Measurements from ENCODE around the gene SRCIN1. TPM values are rescaled to one million over a fixed set of nuclear protein-coding genes. Genes with fewer than 3 reads are reported as not detected.
"Not testable (repeated sequence)": the region's sequence is repeated elsewhere in the genome, so short reads cannot be mapped to it uniquely, and the experiment has no call there.

Gene SRCIN1
- total RNA-seq, 1 donor from 2014 or later, result 0.25 TPM

- DNase-seq (ENCODE audit: low read depth), result no peak
These were observed 95.9 kb downstream of the SRCIN1 start for GRCh38 chr17:38509772-38510420.

GRCh38 chr17:38508954-38509771, 96.6 kb downstream of the SRCIN1 start:
- peak; percentile 78 for DNase-seq (ENCODE audit: low read depth)

- no peak for DNase-seq (ENCODE audit: low read depth)
These were observed 97.2 kb downstream of the SRCIN1 start for GRCh38 chr17:38508570-38508950.

- no peak for DNase-seq (ENCODE audit: low read depth)
These were observed 97.7 kb downstream of the SRCIN1 start for GRCh38 chr17:38507921-38508569.

- no peak for DNase-seq (ENCODE audit: low read depth)
These were observed 98.3 kb downstream of the SRCIN1 start for GRCh38 chr17:38507436-38507835.

GRCh38 chr17:38504216-38504615, 101.5 kb downstream of the SRCIN1 start:
- DNase-seq (ENCODE audit: low read depth), result no peak

- not testable (repeated sequence) for DNase-seq (ENCODE audit: low read depth)
These were observed 102.4 kb downstream of the SRCIN1 start for GRCh38 chr17:38503286-38503913.

GRCh38 chr17:38501718-38502117, 104.0 kb downstream of the SRCIN1 start:
- not testable (repeated sequence) for DNase-seq (ENCODE audit: low read depth)

GRCh38 chr17:38499230-38499629, 106.5 kb downstream of the SRCIN1 start:
- DNase-seq (ENCODE audit: low read depth), result not testable (repeated sequence)

- DNase-seq (ENCODE audit: low read depth), result no peak
These were observed 107.4 kb downstream of the SRCIN1 start for GRCh38 chr17:38498353-38498752.

GRCh38 chr17:38497656-38498055, 108.1 kb downstream of the SRCIN1 start:
- DNase-seq (ENCODE audit: low read depth), result not testable (repeated sequence)

- not testable (repeated sequence) for DNase-seq (ENCODE audit: low read depth)
These were observed 111.6 kb downstream of the SRCIN1 start for GRCh38 chr17:38494152-38494551.

GRCh38 chr17:38492067-38493040, 113.4 kb downstream of the SRCIN1 start:
- DNase-seq (ENCODE audit: low read depth), result peak; percentile 79

GRCh38 chr17:38491346-38492066, 114.2 kb downstream of the SRCIN1 start:
- DNase-seq (ENCODE audit: low read depth), result not testable (repeated sequence)

GRCh38 chr17:38489774-38490173, 116.0 kb downstream of the SRCIN1 start:
- DNase-seq (ENCODE audit: low read depth), result not testable (repeated sequence)

- DNase-seq (ENCODE audit: low read depth), result not testable (repeated sequence)
These were observed 120.0 kb downstream of the SRCIN1 start for GRCh38 chr17:38485681-38486298.

- DNase-seq (ENCODE audit: low read depth), result no peak
These were observed 120.6 kb downstream of the SRCIN1 start for GRCh38 chr17:38485146-38485468.

- DNase-seq (ENCODE audit: low read depth), result peak; percentile 25
These were observed 121.3 kb downstream of the SRCIN1 start for GRCh38 chr17:38484242-38485145.

GRCh38 chr17:38482700-38483043, 123.1 kb downstream of the SRCIN1 start:
- not testable (repeated sequence) for DNase-seq (ENCODE audit: low read depth)
